ENCODE data around the gene SLC35G6. TPM values are rescaled to one million over a fixed set of nuclear protein-coding genes. Genes with fewer than 3 reads are reported as not detected.

SLC35G6 gene
- total RNA-seq, 1 donor from 2014 or later: not detected

DNA sequence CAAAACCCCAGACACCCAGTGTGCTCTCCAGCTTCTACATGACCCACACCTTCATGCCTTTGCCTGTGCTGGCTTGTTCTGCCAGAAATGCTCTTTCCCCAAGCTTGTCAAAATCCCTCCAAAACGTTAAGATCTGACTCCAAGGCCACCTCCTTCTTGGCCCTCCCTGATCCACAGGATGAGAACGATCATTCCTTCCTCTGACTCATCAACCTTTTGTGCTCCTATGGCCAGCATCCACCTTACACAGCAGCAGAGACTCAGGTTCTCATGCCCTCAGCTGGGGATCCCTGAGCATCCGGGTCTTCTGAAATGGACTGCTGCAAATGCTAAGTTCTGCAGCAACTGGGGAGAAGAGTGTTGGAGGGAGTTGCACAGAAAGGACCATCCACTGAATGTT, 4.8 kb upstream of the SLC35G6 start:
- peaks cover 8% of the 10 kb centered on the region for H3K36me3 Mint-ChIP-seq
- no peaks in the 10 kb centered on the region for H3K27me3 Mint-ChIP-seq
- no peaks in the 10 kb centered on the region for H3K9me3 Mint-ChIP-seq
- H3K4me3 Mint-ChIP-seq: peak overlapping the region; percentile 88
- peaks cover 40% of the 10 kb centered on the region for H3K4me1 Mint-ChIP-seq (ENCODE audit: unreplicated experiment)
- TF ChIP-seq, protein P1, sequence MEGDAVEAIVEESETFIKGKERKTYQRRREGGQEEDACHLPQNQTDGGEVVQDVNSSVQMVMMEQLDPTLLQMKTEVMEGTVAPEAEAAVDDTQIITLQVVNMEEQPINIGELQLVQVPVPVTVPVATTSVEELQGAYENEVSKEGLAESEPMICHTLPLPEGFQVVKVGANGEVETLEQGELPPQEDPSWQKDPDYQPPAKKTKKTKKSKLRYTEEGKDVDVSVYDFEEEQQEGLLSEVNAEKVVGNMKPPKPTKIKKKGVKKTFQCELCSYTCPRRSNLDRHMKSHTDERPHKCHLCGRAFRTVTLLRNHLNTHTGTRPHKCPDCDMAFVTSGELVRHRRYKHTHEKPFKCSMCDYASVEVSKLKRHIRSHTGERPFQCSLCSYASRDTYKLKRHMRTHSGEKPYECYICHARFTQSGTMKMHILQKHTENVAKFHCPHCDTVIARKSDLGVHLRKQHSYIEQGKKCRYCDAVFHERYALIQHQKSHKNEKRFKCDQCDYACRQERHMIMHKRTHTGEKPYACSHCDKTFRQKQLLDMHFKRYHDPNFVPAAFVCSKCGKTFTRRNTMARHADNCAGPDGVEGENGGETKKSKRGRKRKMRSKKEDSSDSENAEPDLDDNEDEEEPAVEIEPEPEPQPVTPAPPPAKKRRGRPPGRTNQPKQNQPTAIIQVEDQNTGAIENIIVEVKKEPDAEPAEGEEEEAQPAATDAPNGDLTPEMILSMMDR (conservative IDR thresholded peaks at IDR 0.05): no peak
- peak overlapping the region; percentile 100 for H3K27ac Mint-ChIP-seq
- DNase-seq (ENCODE audit: extremely low spot score, unreplicated experiment): no peak

DNA sequence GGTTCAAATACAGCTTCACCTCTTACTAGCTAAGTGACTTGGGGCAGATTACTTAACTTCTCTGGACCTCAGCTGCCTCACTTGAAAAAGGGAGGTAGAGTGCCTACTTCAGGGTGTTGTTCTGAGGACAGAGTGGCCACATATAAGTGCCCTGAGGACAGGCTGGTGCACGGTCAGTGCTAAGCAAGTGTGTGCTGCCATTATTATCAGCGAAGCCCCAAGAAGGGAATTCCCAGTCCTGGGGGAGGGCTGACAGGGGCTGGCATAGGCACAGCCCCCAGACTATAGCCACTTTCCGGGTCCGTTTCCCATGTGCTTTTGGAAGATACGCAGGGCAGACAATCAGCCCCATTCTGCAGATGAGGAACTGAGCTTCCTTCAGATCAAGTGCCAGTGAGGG, 4.3 kb upstream of the SLC35G6 start:
- Mint-ChIP-seq H3K27ac (peak overlapping the region; percentile 100), H3K4me3 (peak overlapping the region; percentile 88), H3K9me3 (no peaks in the 10 kb centered on the region), H3K36me3 (peaks cover 8% of the 10 kb centered on the region), H3K27me3 (no peaks in the 10 kb centered on the region), H3K4me1 (ENCODE audit: unreplicated experiment) (peaks cover 36% of the 10 kb centered on the region)
- TF ChIP-seq, protein P1 (conservative IDR thresholded peaks at IDR 0.05): no peak
- no peak for DNase-seq (ENCODE audit: extremely low spot score, unreplicated experiment)

DNA sequence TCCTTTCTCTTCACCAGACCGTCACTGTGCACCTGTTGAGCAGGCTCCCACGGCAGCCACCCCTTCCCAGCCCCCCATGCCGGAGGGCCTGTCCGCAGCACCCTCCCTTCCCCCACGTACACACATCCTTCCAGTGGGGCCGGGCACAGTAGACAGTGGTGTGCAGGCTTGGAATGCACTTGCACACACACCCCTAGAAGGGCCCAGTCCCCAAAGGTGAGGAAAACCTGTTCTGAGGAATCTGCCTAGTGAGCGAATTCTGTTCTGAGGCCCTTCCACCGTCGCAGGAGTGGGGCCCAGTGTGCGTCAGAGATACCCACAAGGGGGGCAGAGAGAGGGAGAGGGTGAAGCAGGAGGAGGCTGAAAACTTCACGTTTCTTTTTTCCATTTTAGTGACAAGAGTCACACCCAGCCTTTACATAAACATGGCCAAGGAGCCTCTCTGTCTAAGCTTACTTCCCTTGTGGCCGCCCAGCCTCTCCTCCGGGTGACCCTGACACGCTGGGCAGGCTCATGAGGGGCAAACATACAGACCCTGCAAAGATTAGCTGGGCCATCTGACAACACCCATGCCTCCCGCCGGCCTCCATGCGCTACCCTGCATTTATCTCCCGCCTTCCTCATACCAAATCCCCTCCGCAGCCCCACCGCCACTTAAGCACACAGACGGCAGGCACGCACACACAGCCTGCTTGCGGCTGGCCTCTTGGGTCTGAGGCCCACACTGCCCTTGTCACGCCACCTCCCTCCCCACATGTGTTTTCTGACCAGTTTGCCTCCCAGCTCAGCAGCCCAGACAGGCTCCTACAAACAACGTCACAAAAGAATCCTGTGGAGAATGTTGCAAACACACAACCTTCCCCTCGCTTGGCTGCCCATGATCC, 3.6 kb upstream of the SLC35G6 start:
- Mint-ChIP-seq H3K9me3 (no peaks in the 10 kb centered on the region), H3K4me1 (ENCODE audit: unreplicated experiment) (peaks cover 41% of the 10 kb centered on the region), H3K27me3 (no peaks in the 10 kb centered on the region), H3K27ac (peak overlapping the region; percentile 100), H3K4me3 (peak overlapping the region; percentile 88), H3K36me3 (peaks cover 8% of the 10 kb centered on the region)
- DNase-seq (ENCODE audit: extremely low spot score, unreplicated experiment): no peak
- TF ChIP-seq, protein P1 (conservative IDR thresholded peaks at IDR 0.05): no peak

DNA sequence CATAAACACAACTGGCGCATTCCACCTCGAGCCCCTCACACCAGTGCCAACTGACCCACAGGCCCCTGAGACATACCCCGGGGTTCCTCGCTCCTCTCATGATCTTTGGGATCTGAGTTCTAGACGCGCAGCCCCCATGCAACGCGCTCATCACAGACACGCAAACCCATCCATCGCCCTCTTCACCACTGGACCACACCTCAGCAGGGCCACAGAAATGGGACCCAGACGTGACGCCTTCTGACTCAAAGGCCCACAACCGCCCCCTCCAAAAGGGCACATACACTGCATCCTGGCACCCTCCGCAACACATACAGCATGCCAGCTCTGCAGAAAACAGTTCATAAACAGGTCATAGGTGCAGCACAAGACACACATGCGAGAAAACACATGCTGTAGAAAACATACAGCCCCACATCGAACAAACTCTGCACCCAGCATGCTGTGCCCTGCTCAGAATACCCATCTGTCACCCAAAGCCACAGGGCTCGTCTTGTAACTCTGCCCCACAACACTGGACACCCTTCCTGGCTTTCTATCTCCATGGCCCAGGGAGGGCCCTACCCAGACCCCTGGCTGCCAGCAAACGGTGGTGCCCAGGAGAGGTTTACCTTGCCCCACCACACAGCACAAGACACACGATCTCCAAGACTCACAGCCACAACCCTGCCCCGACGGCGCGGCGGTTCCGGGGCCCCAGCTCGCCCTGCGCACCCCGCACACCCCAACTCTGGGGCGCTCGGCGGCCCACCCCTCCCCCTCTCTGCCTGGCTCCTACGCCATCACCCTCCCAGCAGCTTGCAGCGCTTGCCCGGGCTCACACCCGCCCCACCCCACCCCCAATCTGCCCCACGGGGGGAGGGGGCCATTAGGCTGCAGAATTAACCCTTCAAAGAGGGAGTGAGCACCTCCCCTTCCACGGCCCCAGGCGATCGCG, 2.7 kb upstream of the SLC35G6 start:
- Mint-ChIP-seq H3K4me3 (peak overlapping the region; percentile 88), H3K27me3 (no peaks in the 10 kb centered on the region), H3K36me3 (peaks cover 8% of the 10 kb centered on the region), H3K27ac (peak overlapping the region; percentile 100), H3K4me1 (ENCODE audit: unreplicated experiment) (peaks cover 48% of the 10 kb centered on the region), H3K9me3 (no peaks in the 10 kb centered on the region)
- TF ChIP-seq, protein P1 (conservative IDR thresholded peaks at IDR 0.05): peak; percentile 26
- DNase-seq (ENCODE audit: extremely low spot score, unreplicated experiment): no peak

DNA sequence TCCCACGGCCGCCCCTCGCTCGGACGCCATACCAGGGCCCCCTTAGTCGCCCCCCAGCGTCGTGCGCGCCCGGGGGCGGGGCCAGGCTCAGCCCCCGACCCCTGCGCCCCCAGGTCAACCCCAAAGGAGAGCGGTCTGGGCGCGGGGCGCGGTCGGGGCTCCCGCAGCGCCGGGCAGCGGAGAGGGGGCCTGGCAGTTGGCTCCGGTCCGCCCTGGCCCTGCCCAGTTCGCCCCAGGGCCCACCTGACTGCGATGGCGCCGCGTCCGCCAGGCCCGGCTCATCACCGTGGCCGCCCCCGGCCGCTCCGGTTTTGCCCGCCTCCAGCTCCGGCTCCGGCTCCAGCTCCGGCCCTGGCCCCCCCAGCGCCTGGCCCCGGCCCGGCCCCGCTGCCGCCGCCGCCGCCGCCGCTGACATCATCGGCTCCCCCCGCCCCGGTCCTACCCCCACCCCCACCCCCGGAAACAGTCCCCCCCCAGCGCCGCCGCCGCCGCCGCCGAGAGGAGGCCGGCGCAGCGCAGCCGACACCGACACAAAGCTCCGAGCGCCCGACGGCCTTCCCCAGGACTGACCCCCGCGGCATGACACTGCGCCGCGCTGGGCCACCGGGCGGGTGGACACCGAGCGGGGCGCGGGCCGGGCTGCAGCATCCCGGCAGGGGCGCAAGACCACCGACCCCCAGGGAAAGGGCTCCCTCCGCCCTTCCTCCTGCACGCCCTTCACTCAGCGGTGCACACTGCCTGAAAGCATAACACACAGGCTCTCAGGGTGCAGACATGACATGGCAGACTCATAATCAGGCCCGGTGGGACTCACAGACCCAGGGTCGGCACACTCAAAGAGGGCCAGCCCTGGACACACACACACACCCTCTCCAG, 1.8 kb upstream of the SLC35G6 start, which contains the start of gene ZBTB4:
Gene ZBTB4 (minus strand): TSS at position 419 of the 876 bp plus-strand sequence. CDS start 12,830 bp downstream, outside the sequence.
- H3K9me3 Mint-ChIP-seq: no peaks in the 10 kb centered on the region
- DNase-seq (ENCODE audit: extremely low spot score, unreplicated experiment): no peak
- H3K27ac Mint-ChIP-seq: peak within 1 kb of the TSS; percentile 100
- H3K27me3 Mint-ChIP-seq: no peaks in the 10 kb centered on the region
- H3K36me3 Mint-ChIP-seq: peaks cover 8% of the 10 kb centered on the region
- TF ChIP-seq, protein P1 (conservative IDR thresholded peaks at IDR 0.05): no peak
- H3K4me1 Mint-ChIP-seq (ENCODE audit: unreplicated experiment): peaks cover 50% of the 10 kb centered on the region
- H3K4me3 Mint-ChIP-seq: peak within 1 kb of the TSS; percentile 99

Data from type B pancreatic cell (in vitro differentiated cells).